ENCODE measurements around the gene ASB8. TPM values are rescaled to one million over a fixed set of nuclear protein-coding genes. Genes with fewer than 3 reads are reported as not detected.

The ASB8 gene
- total RNA-seq, 6 experiments from 2014 or later, result 17.7 to 29.3 (median 21.6) TPM

- ATAC-seq (peak in 1 of 4 donors; percentile 2), DNase-seq (no peak)
- TF ChIP-seq POLR2A (IDR thresholded peaks at IDR 0.05) (no peak), CTCF (IDR thresholded peaks at IDR 0.05) (no peak)
- Histone ChIP-seq H3K27me3 (no peaks in the 10 kb centered on the region), H3K36me3 (no peaks in the 10 kb centered on the region), H3K27ac (peak overlapping the region; percentile 87 to 96 (median 89)), H3K9me3 (no peaks in the 10 kb centered on the region), H3K4me1 (peaks cover 0 to 14% (median 6%) of the 10 kb centered on the region in 4 donors), H3K4me3 (peak overlapping the region; percentile 85 to 96 (median 92))
- intact Hi-C loops (cut with DNase I), result no loop called here
- under 1% methylated on average over 15 of the region's 30 CpGs for WGBS (ENCODE audit: insufficient coverage, low coverage, low lambda C conversion rate, missing lambda C conversion rate)
Observed at GRCh38 chr12:48105321-48105866, 51.9 kb downstream of the ASB8 start.

GRCh38 chr12:48104531-48104930 is 52.8 kb downstream of the ASB8 start:
- no peaks in the 10 kb centered on the region for H3K36me3 ChIP-seq
- H3K4me3 ChIP-seq, result peak overlapping the region in 1 of 3 donors; percentile 85
- H3K9me3 ChIP-seq, result no peaks in the 10 kb centered on the region
- no peak for ATAC-seq
- H3K27ac ChIP-seq, result no peak overlapping the region
- peaks cover 0 to 14% (median 6%) of the 10 kb centered on the region in 4 donors for H3K4me1 ChIP-seq
- intact Hi-C loops (cut with DNase I), result no loop called here
- no peak for TF ChIP-seq CTCF (IDR thresholded peaks at IDR 0.05)
- TF ChIP-seq POLR2A (IDR thresholded peaks at IDR 0.05), result no peak
- H3K27me3 ChIP-seq, result no peaks in the 10 kb centered on the region
- DNase-seq, result no peak
- WGBS (ENCODE audit: insufficient coverage, low coverage, low lambda C conversion rate, missing lambda C conversion rate), result 57% methylated on average over 4 of the region's 4 CpGs

Small RNA genes lying within 50 kb of the gene (microRNA-seq; reads per million reads assigned to microRNA genes)
- 0 to 1.2 reads per million in 2 donors for gene MIR6505

Small RNA genes lying within 50 kb of the gene (small RNA-seq; reads per million reads assigned to genes)
- gene MIR6505, result 0 reads per million in 2 experiments

Other genes starting within 250 kb of the ASB8 start
- gene TMEM106C, start 193.9 kb downstream of the ASB8 start, total RNA-seq, result 10 to 100 TPM; 13.8 to 55.6 (median 34.7) TPM
- gene COL2A1, start 153.0 kb downstream of the ASB8 start, total RNA-seq, result not detected
- gene SENP1, start 51.4 kb downstream of the ASB8 start, total RNA-seq, result 1 to 10 TPM; 3.6 to 6.5 (median 5.1) TPM
- gene PFKM, start 38.2 kb downstream of the ASB8 start, total RNA-seq, result 1 to 10 TPM; 4.6 to 8.9 (median 7.8) TPM
- gene CCDC184, start 26.1 kb upstream of the ASB8 start, total RNA-seq, result under 1 TPM in 3 of 6 experiments, not detected in 3; 0.11 to 0.46 (median 0.23) TPM
- gene OR10AD1, start 45.8 kb upstream of the ASB8 start, total RNA-seq, result not detected
- 1 to 10 TPM; 6.5 to 8.4 (median 7.2) TPM for gene ZNF641, start 193.4 kb upstream of the ASB8 start, total RNA-seq

Data from right lobe of liver (tissue), 6 donors.